HG02970 (cell line): ENCODE data around the gene ASIC3.

ENCODE experiments used
- ATAC-seq: cut with Tn5 transposase; IDR thresholded peaks from one replicate; pipeline ENCODE4 v1.9.1; 2021; ENCODE audit warnings: mild to moderate bottlenecking, moderate library complexity, moderate number of reproducible peaks; ENCODE audit not compliant: unreplicated experiment, low FRiP score

The ASIC3 gene

GRCh38 chr7:151068069-151068773 lies 19.9 kb downstream of the ASIC3 start:
- ATAC-seq: no peak

GRCh38 chr7:151069841-151070573 lies 21.7 kb downstream of the ASIC3 start:
- ATAC-seq: no peak

GRCh38 chr7:151070574-151070960 lies 22.2 kb downstream of the ASIC3 start:
- no peak for ATAC-seq

- no peak for ATAC-seq
These were observed 22.9 kb downstream of the ASIC3 start for GRCh38 chr7:151071032-151071866.

GRCh38 chr7:151073990-151074389 lies 25.7 kb downstream of the ASIC3 start:
- no peak for ATAC-seq

- no peak for ATAC-seq
These were observed 26.7 kb downstream of the ASIC3 start for GRCh38 chr7:151074817-151075661.

GRCh38 chr7:151075662-151075971 lies 27.3 kb downstream of the ASIC3 start:
- no peak for ATAC-seq

GRCh38 chr7:151075978-151076426 lies 27.7 kb downstream of the ASIC3 start:
- ATAC-seq: no peak

- no peak for ATAC-seq
These were observed 28.8 kb downstream of the ASIC3 start for GRCh38 chr7:151076863-151077704.

GRCh38 chr7:151077705-151078232 lies 29.4 kb downstream of the ASIC3 start:
- no peak for ATAC-seq

GRCh38 chr7:151078233-151079040 lies 30.1 kb downstream of the ASIC3 start:
- no peak for ATAC-seq

- ATAC-seq: no peak
These were observed 31.0 kb downstream of the ASIC3 start for GRCh38 chr7:151079199-151079910.

- no peak for ATAC-seq
These were observed 31.8 kb downstream of the ASIC3 start for GRCh38 chr7:151080067-151080521.

GRCh38 chr7:151080522-151081169 lies 32.3 kb downstream of the ASIC3 start, which contains the start of gene FASTK:
TSS of gene FASTK (minus strand) at chr7:151080809. CDS start at chr7:151080766, 43 bp downstream.
- ATAC-seq: peak; percentile 76

GRCh38 chr7:151081170-151082101 lies 33.1 kb downstream of the ASIC3 start:
- no peak for ATAC-seq
